GM10248 (cell line): ENCODE data around the gene FNBP1L.

ENCODE experiments used
- CTCF ChIA-PET: fragments of 300-600 bp; sonication (Branson Sonifier 250); formaldehyde crosslinking; extraction: SDS; loops from one replicate; lab custom pipeline; 2021; ENCODE audit warnings: antibody characterized with exemption; lab: Yijun Ruan, JAX
- POLR2A ChIA-PET: fragments of 350-650 bp; sonication (Branson Sonifier 250); formaldehyde crosslinking; extraction: SDS; loops from one replicate; lab custom pipeline; 2020; ENCODE audit warnings: antibody characterized with exemption; lab: Yijun Ruan, JAX
- DNase-seq: peaks from one replicate; pipeline ENCODE4 v3.0.0; 2012; ENCODE audit errors: extremely low spot score
- CTCF ChIP-seq: IDR thresholded peaks from 2 replicates; pipeline ENCODE4 v1.5.1; 2012; ENCODE audit warnings: mild to moderate bottlenecking, low read depth; ENCODE audit errors: extremely low read depth, missing control alignments, control extremely low read depth

FNBP1L gene

GRCh38 chr1:93573940-93574469, 126.1 kb downstream of the FNBP1L start:
- DNase-seq, result no peak
- CTCF ChIA-PET, result interaction anchor here (1.1 to 2.0 kb wide), 2 partner anchors 9 to 55 kb away, joined by 3 to 4 read pairs; no protein-coding TSS in a partner anchor
- TF ChIP-seq CTCF, result no peak
- POLR2A ChIA-PET, result no interaction called here

- ChIA-PET POLR2A (no interaction called here), CTCF (interaction anchor here (0.6 to 2.0 kb wide), 3 partner anchors 9 to 239 kb away, joined by 3 to 4 read pairs (median 3); no protein-coding TSS in a partner anchor)
- no peak for DNase-seq
- TF ChIP-seq CTCF, result no peak
Observed at GRCh38 chr1:93574511-93574910, 126.6 kb downstream of the FNBP1L start.

GRCh38 chr1:93574991-93575390, 127.1 kb downstream of the FNBP1L start:
- ChIA-PET POLR2A (no interaction called here), CTCF (interaction anchor here (0.6 to 2.0 kb wide), 4 partner anchors 8 to 239 kb away, joined by 3 to 4 read pairs (median 4); no protein-coding TSS in a partner anchor)
- no peak for DNase-seq
- TF ChIP-seq CTCF, result no peak

- ChIA-PET POLR2A (no interaction called here), CTCF (interaction anchor here (1.2 kb wide), 2 partner anchors 17 to 54 kb away, joined by 3 to 4 read pairs; no protein-coding TSS in a partner anchor)
- TF ChIP-seq CTCF, result no peak
- no peak for DNase-seq
Observed at GRCh38 chr1:93575621-93576284, 127.8 kb downstream of the FNBP1L start.

GRCh38 chr1:93576346-93576745, 128.4 kb downstream of the FNBP1L start:
- DNase-seq, result no peak
- POLR2A ChIA-PET, result no interaction called here
- no peak for TF ChIP-seq CTCF
- CTCF ChIA-PET, result interaction anchor here (1.2 kb wide), 1 partner anchor 16 kb away, joined by 4 read pairs; no protein-coding TSS in a partner anchor

GRCh38 chr1:93576746-93577145, 128.8 kb downstream of the FNBP1L start:
- POLR2A ChIA-PET, result no interaction called here

More at GRCh38 chr1:93576746-93577145, 128.8 kb downstream of the FNBP1L start:
- no peak for TF ChIP-seq CTCF
- CTCF ChIA-PET, result no interaction called here
- DNase-seq, result no peak
